ENCODE measurements around the gene AVPR1B.

- TF ChIP-seq, protein P1, sequence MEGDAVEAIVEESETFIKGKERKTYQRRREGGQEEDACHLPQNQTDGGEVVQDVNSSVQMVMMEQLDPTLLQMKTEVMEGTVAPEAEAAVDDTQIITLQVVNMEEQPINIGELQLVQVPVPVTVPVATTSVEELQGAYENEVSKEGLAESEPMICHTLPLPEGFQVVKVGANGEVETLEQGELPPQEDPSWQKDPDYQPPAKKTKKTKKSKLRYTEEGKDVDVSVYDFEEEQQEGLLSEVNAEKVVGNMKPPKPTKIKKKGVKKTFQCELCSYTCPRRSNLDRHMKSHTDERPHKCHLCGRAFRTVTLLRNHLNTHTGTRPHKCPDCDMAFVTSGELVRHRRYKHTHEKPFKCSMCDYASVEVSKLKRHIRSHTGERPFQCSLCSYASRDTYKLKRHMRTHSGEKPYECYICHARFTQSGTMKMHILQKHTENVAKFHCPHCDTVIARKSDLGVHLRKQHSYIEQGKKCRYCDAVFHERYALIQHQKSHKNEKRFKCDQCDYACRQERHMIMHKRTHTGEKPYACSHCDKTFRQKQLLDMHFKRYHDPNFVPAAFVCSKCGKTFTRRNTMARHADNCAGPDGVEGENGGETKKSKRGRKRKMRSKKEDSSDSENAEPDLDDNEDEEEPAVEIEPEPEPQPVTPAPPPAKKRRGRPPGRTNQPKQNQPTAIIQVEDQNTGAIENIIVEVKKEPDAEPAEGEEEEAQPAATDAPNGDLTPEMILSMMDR (IDR thresholded peaks at IDR 0.05; ENCODE audit: low read depth, low read length), result no peak
- no peak for TF ChIP-seq POLR2A (IDR thresholded peaks at IDR 0.05; ENCODE audit: extremely low read depth, insufficient read length)
- no peak for TF ChIP-seq MAX (IDR thresholded peaks at IDR 0.05; ENCODE audit: low read depth, low read length)
Measured at GRCh38 chr1:206122686-206123085, 5.5 kb upstream of the AVPR1B start.
